HepG2 (cell line): ENCODE results near the gene EOMES. TPM values are rescaled to one million over a fixed set of nuclear protein-coding genes. Genes with fewer than 3 reads are reported as not detected.

Source experiments
- ATAC-seq: fragments of 200-7000 bp; cut with Tn5 transposase; 3 replicates; pipeline ENCODE4 v1.9.1; 2020; ENCODE audit warnings: mild to moderate bottlenecking, moderate library complexity
- BruUV-seq: library from RNA; stranded (reverse); fragments of 400-500 nt; replicated peaks from 2 replicates; lab custom pipeline; 2021; lab: Mats Ljungman, UMichigan
- CTCF ChIA-PET: fragments of 300-600 bp; formaldehyde crosslinking; extraction: SDS; loops from one replicate; lab custom pipeline; 2021; ENCODE audit warnings: low total read pairs, inconsistent platforms, low intra/inter-chr PET ratio; lab: Yijun Ruan, JAX
- POLR2A ChIA-PET: fragments of 350-600 bp; sonication (Branson Sonifier 250); formaldehyde crosslinking; loops from one replicate; lab custom pipeline; 2020; ENCODE audit warnings: antibody characterized with exemption, inconsistent platforms; lab: Yijun Ruan, JAX
- DNase-seq: peaks from one replicate; pipeline ENCODE4 v3.0.0-alpha.2; 2015; ENCODE audit warnings: low spot score
- FAIRE-seq: peaks from 3 replicates; lab custom pipeline; 2011; peaks lifted over from hg19 to GRCh38; lab: Jason Lieb, UNC
- H2AFZ ChIP-seq: one replicate; pipeline ENCODE4 v1.6.1; 2011; ENCODE audit warnings: low read length, inconsistent platforms
- H3K27ac ChIP-seq: fragments of 300-600 bp; 3 replicates; pipeline ENCODE4 v1.8.0; 2011; ENCODE audit warnings: mixed run types, mild to moderate bottlenecking, mixed read lengths, low read length, inconsistent platforms; ENCODE audit not compliant: insufficient read depth; ENCODE audit errors: extremely low read length
- H3K27me3 ChIP-seq, 2 experiments: fragments of 200-600 bp in 1 of 2; 2 replicates in 1 of 2; 3 replicates in 1 of 2; pipeline versions ENCODE4 v1.6.0 to v1.8.0; 2011; ENCODE audit warnings: low read length in 2 of 2, mild to moderate bottlenecking in 2 of 2, moderate library complexity in 2 of 2, inconsistent platforms in 1 of 2; ENCODE audit not compliant: insufficient read depth in 2 of 2, control insufficient read depth in 1 of 2
- H3K36me3 ChIP-seq, 2 experiments: fragments of 200-600 bp in 1 of 2; replicated peaks in 1 of 2; 2 replicates in 1 of 2; 3 replicates in 1 of 2; pipeline versions ENCODE4 v1.5.1 to v1.8.0; 2011; ENCODE audit warnings: low read length in 2 of 2, inconsistent platforms in 1 of 2; ENCODE audit not compliant: insufficient read depth in 2 of 2, control insufficient read depth in 1 of 2
- H3K4me1 ChIP-seq: 2 replicates; pipeline ENCODE4 v1.5.1; 2012; ENCODE audit warnings: low read length, inconsistent platforms; ENCODE audit not compliant: insufficient read depth
- H3K4me2 ChIP-seq: 2 replicates; pipeline ENCODE4 v1.6.0; 2011; ENCODE audit warnings: low read depth, low read length, inconsistent platforms
- H3K4me3 ChIP-seq, 3 experiments: fragments of 200-600 bp in 1 of 3; sonication (generic), shearing (Covaris generic) in 1 of 3; replicated peaks in 1 of 3; 2 replicates each; pipeline ENCODE4 v1.5.1; 2011 to 2016; ENCODE audit warnings: low read length in 3 of 3, inconsistent platforms in 2 of 3, low read depth in 2 of 3, mild to moderate bottlenecking in 2 of 3, control low read depth in 1 of 3, mixed read lengths in 1 of 3; ENCODE audit not compliant: insufficient read depth in 1 of 3
- H3K79me2 ChIP-seq: one replicate; pipeline ENCODE4 v1.6.1; 2011; ENCODE audit warnings: low read length, inconsistent platforms; ENCODE audit not compliant: insufficient read depth
- H3K9ac ChIP-seq: 2 replicates; pipeline ENCODE4 v1.6.0; 2011; ENCODE audit warnings: mild to moderate bottlenecking, low read depth, low read length, inconsistent platforms; ENCODE audit not compliant: insufficient read depth
- H3K9me3 ChIP-seq: 2 replicates; pipeline ENCODE4 v1.5.1; 2012; ENCODE audit warnings: mild to moderate bottlenecking, low read length
- H4K20me1 ChIP-seq: 2 replicates; pipeline ENCODE4 v1.6.0; 2011; ENCODE audit warnings: inconsistent platforms, mild to moderate bottlenecking, low read length, moderate library complexity; ENCODE audit not compliant: insufficient read depth
- ASH2L ChIP-seq: fragments of 300-600, 200-600 bp; sonication (generic); IDR thresholded peaks from 2 replicates; pipeline ENCODE4 v1.7.0; 2017; ENCODE audit warnings: low read depth, mild to moderate bottlenecking, moderate library complexity, mixed read lengths, low read length; ENCODE audit not compliant: insufficient read length
- ELF4 ChIP-seq: sonication (generic); formaldehyde crosslinking; IDR thresholded peaks from 2 replicates; pipeline ENCODE4 v1.5.0; 2020; ENCODE audit warnings: missing genetic modification reagents, mild to moderate bottlenecking, moderate library complexity, borderline replicate concordance
- FOXM1 ChIP-seq: sonication (generic); formaldehyde crosslinking; IDR thresholded peaks from 2 replicates; pipeline ENCODE4 v1.5.0; 2020; ENCODE audit warnings: missing genetic modification reagents
- GATAD2A ChIP-seq: IDR thresholded peaks from 2 replicates; pipeline ENCODE4 v1.6.1; 2016
- GMEB1 ChIP-seq: sonication (generic); formaldehyde crosslinking; IDR thresholded peaks from 2 replicates; pipeline ENCODE4 v1.5.1; 2020; ENCODE audit warnings: missing genetic modification reagents, mild to moderate bottlenecking, borderline replicate concordance
- HNF4A ChIP-seq: sonication (generic); formaldehyde crosslinking; IDR thresholded peaks from 2 replicates; pipeline ENCODE4 v1.4.0; 2020; ENCODE audit warnings: missing genetic modification reagents
- MAX ChIP-seq: IDR thresholded peaks from 2 replicates; pipeline ENCODE4 v1.6.1; 2012; ENCODE audit warnings: inconsistent platforms
- PRPF4 ChIP-seq: fragments of 200-400 bp; formaldehyde crosslinking; IDR thresholded peaks from 2 replicates; pipeline ENCODE4 v1.6.1; 2016; ENCODE audit warnings: low read length, low read depth; ENCODE audit not compliant: poor library complexity, severe bottlenecking
- SCMH1 ChIP-seq: sonication (generic); formaldehyde crosslinking; IDR thresholded peaks from 2 replicates; pipeline ENCODE4 v1.9.0; 2021; ENCODE audit warnings: missing genetic modification reagents, mild to moderate bottlenecking, borderline replicate concordance
- SOX13 ChIP-seq, 3 experiments: fragments of 450-650 bp in 1 of 3; sonication (generic) in 1 of 3; formaldehyde crosslinking in 1 of 3; IDR thresholded peaks in 2 of 3; conservative IDR thresholded peaks in 1 of 3; 2 replicates each; pipeline versions ENCODE4 v1.5.0 to v1.6.1; 2016 to 2020; ENCODE audit warnings: antibody characterized with exemption in 1 of 3, mild to moderate bottlenecking in 1 of 3, missing compliant biosample characterization in 1 of 3, missing genetic modification reagents in 1 of 3, moderate library complexity in 1 of 3
- TRIM22 ChIP-seq: fragments of 450-650 bp; IDR thresholded peaks from 2 replicates; pipeline ENCODE4 v1.6.1; 2017
- ZNF138 ChIP-seq: sonication (generic); formaldehyde crosslinking; IDR thresholded peaks from 2 replicates; pipeline ENCODE4 v1.5.0; 2020; ENCODE audit warnings: mild to moderate bottlenecking, low read depth, missing genetic modification reagents
- ZNF20 ChIP-seq: sonication (generic); formaldehyde crosslinking; IDR thresholded peaks from 2 replicates; pipeline ENCODE4 v1.4.0; 2020; ENCODE audit warnings: mild to moderate bottlenecking, moderate library complexity, missing genetic modification reagents
- ZNF205 ChIP-seq: IDR thresholded peaks from 2 replicates; pipeline ENCODE4 v1.6.1; 2018; ENCODE audit warnings: missing biosample characterization, missing genetic modification reagents
- ZNF678 ChIP-seq: sonication (generic); formaldehyde crosslinking; IDR thresholded peaks from 2 replicates; pipeline ENCODE4 v1.4.0; 2020; ENCODE audit warnings: mild to moderate bottlenecking, missing genetic modification reagents
- ZNF7 ChIP-seq: IDR thresholded peaks from 2 replicates; pipeline ENCODE4 v1.6.1; 2016; ENCODE audit warnings: missing biosample characterization, missing genetic modification reagents
- WGBS: methylation state at CpG from one replicate; pipeline ENCODE4 v1.1.6; 2017; ENCODE audit warnings: low lambda C conversion rate; 5-methylcytosine and 5-hydroxymethylcytosine counted together
- in situ Hi-C: cut with HindIII; loops from 2 replicates; pipeline ENCODE4 v1.10.0; 2017; ENCODE audit warnings: low pct_unique_long_range_greater_than_20kb; ENCODE audit not compliant: extremely low pct_ligation_motif_present
- intact Hi-C: fragments of 100-400 bp; cut with micrococcal nuclease; formaldehyde crosslinking; loops from one replicate; pipeline ENCODE4 v1.10.0; 2022; ENCODE audit not compliant: unreplicated experiment
- polyA plus RNA-seq, 8 experiments: library from polyadenylated mRNA; depleted of rRNA in 3 of 8; stranded (reverse) in 7 of 8; unstranded in 1 of 8; fragments of >200 nt; fragmentation: Illumina TruSeq in 4 of 8; extraction: Trizol in 4 of 8; gene quantifications; 2 replicates each; pipeline versions ENCODE4 v1.2.1 to v1.2.3, GENCODE V29; 2011 to 2016; ENCODE audit warnings: low read depth in 4 of 8, missing spikeins in 1 of 8, mixed read lengths in 1 of 8; ENCODE audit not compliant: insufficient read depth in 1 of 8
- total RNA-seq, 5 experiments: library from RNA; depleted of rRNA; stranded (reverse); fragments of >200 nt; fragmentation: Illumina TruSeq; extraction: Trizol; gene quantifications; 2 replicates each; pipeline ENCODE4 v1.2.3, GENCODE V29; 2016; ENCODE audit warnings: low read depth in 1 of 5
- TF ChIP-seq, protein P1 (sequence below): sonication (generic); formaldehyde crosslinking; IDR thresholded peaks from 2 replicates; pipeline ENCODE4 v1.8.1; 2023; ENCODE audit warnings: missing genetic modification reagents, inconsistent platforms, borderline replicate concordance

EOMES gene
- total and polyA plus RNA-seq, 2 of the 13 experiments (the other 11 are each of a cell fraction or from before 2014, with no cell fraction given): 0.11 to 0.12 TPM

DNA sequence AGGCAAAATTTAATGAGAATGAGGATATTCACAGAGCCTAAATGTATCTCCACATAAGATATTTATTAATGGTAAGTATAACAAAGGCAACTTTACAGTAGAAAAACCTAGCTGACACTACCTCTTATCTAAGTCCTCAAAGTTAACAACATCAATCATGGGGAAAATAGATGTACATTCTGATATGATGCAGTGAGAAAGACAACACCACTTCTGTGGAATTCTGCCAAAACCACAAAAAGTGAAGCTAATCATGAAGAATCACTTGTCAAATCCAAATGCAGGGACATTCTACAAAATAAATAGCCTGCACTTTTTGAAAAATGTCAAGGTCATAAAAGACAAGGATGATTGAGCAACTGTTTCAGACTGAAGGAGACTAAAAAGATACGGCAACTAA, 27.5 kb upstream of the EOMES start:
- Histone ChIP-seq H4K20me1 (no peaks in the 10 kb centered on the region), H3K4me2 (no peak overlapping the region), H3K9ac (no peak overlapping the region), H2AFZ (no peak overlapping the region), H3K4me1 (no peaks in the 10 kb centered on the region), H3K4me3 (no peak overlapping the region), H3K79me2 (no peaks in the 10 kb centered on the region), H3K27me3 (no peaks in the 10 kb centered on the region), H3K36me3 (no peaks in the 10 kb centered on the region)
- FAIRE-seq (no peak), ATAC-seq (no peak)
- 0% methylated on average over 1 of the region's 1 CpG for WGBS
- CTCF ChIA-PET: no interaction called here
- in situ Hi-C loops: no loop called here
- TF ChIP-seq PRPF4 (no peak), ZNF7 (CRISPR knock-in tag) (no peak), ZNF20 (CRISPR knock-in tag) (no peak), ZNF678 (CRISPR knock-in tag) (no peak), GMEB1 (CRISPR knock-in tag) (no peak), ASH2L (no peak), MAX (no peak), ZNF138 (CRISPR knock-in tag) (no peak), ZNF205 (CRISPR knock-in tag) (no peak), SOX13 (IDR thresholded peaks at IDR 0.05) (no peak), SOX13 (CRISPR knock-in tag; conservative IDR thresholded peaks at IDR 0.05 in 1 of 2, IDR thresholded peaks at IDR 0.05 in 1 of 2) (no peak), SCMH1 (CRISPR knock-in tag) (no peak), FOXM1 (CRISPR knock-in tag) (no peak), GATAD2A (CRISPR knock-in tag) (no peak), ELF4 (CRISPR knock-in tag) (no peak), HNF4A (no peak), TRIM22 (no peak)
- TF ChIP-seq, protein P1, sequence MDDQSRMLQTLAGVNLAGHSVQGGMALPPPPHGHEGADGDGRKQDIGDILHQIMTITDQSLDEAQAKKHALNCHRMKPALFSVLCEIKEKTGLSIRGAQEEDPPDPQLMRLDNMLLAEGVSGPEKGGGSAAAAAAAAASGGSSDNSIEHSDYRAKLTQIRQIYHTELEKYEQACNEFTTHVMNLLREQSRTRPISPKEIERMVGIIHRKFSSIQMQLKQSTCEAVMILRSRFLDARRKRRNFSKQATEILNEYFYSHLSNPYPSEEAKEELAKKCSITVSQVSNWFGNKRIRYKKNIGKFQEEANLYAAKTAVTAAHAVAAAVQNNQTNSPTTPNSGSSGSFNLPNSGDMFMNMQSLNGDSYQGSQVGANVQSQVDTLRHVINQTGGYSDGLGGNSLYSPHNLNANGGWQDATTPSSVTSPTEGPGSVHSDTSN (CRISPR knock-in tag): no peak
- TF ChIP-seq, all 625 proteins: peak for 0
- intact Hi-C loops: no loop called here
- no peak for DNase-seq
- no peak overlapping the region for H3K27ac ChIP-seq
- POLR2A ChIA-PET: no interaction called here
- no peaks in the 10 kb centered on the region for H3K9me3 ChIP-seq
- no TSS peak for BruUV-seq
